Spinal cord (tissue), 10 donors: ENCODE data around the gene CPE. TPM values are rescaled to one million over a fixed set of nuclear protein-coding genes. Genes with fewer than 3 reads are reported as not detected.
"Not testable (repeated sequence)": the region's sequence is repeated elsewhere in the genome, so short reads cannot be mapped to it uniquely, and the experiment has no call there.

Source experiments
- DNase-seq, 6 donors: peaks; one replicate each; pipeline versions ENCODE4 v3.0.0 to v3.0.0-alpha.2; 2013 to 2015; ENCODE audit warnings: low spot score in 6 of 6, low read depth in 4 of 6
- H3K27ac ChIP-seq: one replicate; pipeline ENCODE4 v1.5.1; 2013; ENCODE audit warnings: low read depth, low read length, control low read depth
- H3K27me3 ChIP-seq: one replicate; pipeline ENCODE4 v1.6.1; 2013; ENCODE audit warnings: low read length; ENCODE audit not compliant: control insufficient read depth, insufficient read depth
- H3K36me3 ChIP-seq: one replicate; pipeline ENCODE4 v1.6.1; 2013; ENCODE audit warnings: low read length; ENCODE audit not compliant: control insufficient read depth, insufficient read depth
- H3K4me1 ChIP-seq: one replicate; pipeline ENCODE4 v1.6.1; 2013; ENCODE audit warnings: low read length; ENCODE audit not compliant: control insufficient read depth, insufficient read depth
- H3K4me3 ChIP-seq: one replicate; pipeline ENCODE4 v1.5.1; 2013; ENCODE audit warnings: low read depth, low read length, control low read depth
- H3K9me3 ChIP-seq: one replicate; pipeline ENCODE4 v1.6.1; 2013; ENCODE audit warnings: low read length; ENCODE audit not compliant: control insufficient read depth, insufficient read depth
- WGBS: methylation state at CpG from one replicate; pipeline ENCODE4 v1.1.5; 2013; ENCODE audit warnings: missing lambda C conversion rate; ENCODE audit not compliant: insufficient coverage; 5-methylcytosine and 5-hydroxymethylcytosine counted together
- polyA plus RNA-seq, 2 donors: library from polyadenylated mRNA; unstranded; fragments of 120-200 nt; gene quantifications; one replicate each; pipeline ENCODE4 v1.2.1, GENCODE V29; 2013; ENCODE audit not compliant: insufficient read length in 2 of 2
- total RNA-seq, 2 donors: library from RNA; depleted of rRNA in 1 of 2; stranded (reverse); fragments of 120-200 nt in 1 of 2; fragments of >200 nt in 1 of 2; gene quantifications; one replicate each; pipeline versions ENCODE4 v1.2.3 to v1.2.4, GENCODE V29; 2013 to 2014
- donor health status: healthy.

Gene CPE
- total and polyA plus RNA-seq, 4 donors, result 500 to 629 (median 586) TPM

DNA sequence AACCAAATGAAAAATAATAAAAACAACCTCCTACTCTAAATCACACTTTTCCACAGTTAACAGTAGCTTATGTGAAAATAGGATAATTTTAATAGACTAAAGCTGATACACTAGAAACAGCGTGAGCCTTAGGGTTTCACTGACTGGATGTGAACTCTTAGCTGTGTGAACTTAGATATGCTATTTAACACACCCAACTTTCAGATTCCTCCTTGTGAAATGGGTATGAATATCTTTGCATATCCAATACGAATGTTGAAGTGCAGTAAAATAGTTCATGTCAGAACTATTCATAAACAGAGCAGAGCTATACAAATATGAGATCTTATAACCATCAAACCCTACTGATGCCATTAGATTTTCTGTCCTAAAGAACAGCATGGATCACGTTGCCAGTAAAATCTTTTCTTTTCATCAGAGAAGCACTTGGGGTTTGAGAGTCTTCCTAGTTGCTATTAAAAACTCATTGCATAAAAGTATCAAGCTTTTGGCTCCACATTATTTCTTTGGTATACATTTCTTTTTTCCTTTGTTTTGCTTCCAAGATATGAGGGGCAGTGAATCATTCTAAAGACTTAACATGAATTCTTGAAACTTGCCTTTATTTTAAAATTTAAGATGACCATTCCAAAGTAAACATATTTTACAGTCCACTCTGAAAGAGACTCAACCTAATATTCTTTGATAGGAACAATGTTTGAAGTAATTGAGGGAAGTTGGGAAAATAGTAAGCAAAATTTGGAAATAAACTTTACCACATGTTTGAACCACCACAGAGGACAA lies 102.4 kb downstream of the CPE start:
- H3K36me3 ChIP-seq, result no peaks in the 10 kb centered on the region
- H3K27me3 ChIP-seq, result no peaks in the 10 kb centered on the region
- H3K4me3 ChIP-seq, result no peak overlapping the region
- no CpG with 5 or more reads among the region's 3 CpGs for WGBS
- no peak overlapping the region for H3K27ac ChIP-seq
- no peak for DNase-seq
- no peaks in the 10 kb centered on the region for H3K9me3 ChIP-seq
- H3K4me1 ChIP-seq, result no peaks in the 10 kb centered on the region

GRCh38 chr4:165489786-165490185 lies 111.0 kb downstream of the CPE start:
- no CpG with 5 or more reads among the region's 1 CpG for WGBS
- Histone ChIP-seq H3K9me3 (no peaks in the 10 kb centered on the region), H3K27me3 (no peaks in the 10 kb centered on the region), H3K4me1 (no peaks in the 10 kb centered on the region), H3K27ac (no peak overlapping the region), H3K36me3 (peaks cover 3% of the 10 kb centered on the region), H3K4me3 (no peak overlapping the region)
- peak in 1 of 6 donors; percentile 37 for DNase-seq

DNA sequence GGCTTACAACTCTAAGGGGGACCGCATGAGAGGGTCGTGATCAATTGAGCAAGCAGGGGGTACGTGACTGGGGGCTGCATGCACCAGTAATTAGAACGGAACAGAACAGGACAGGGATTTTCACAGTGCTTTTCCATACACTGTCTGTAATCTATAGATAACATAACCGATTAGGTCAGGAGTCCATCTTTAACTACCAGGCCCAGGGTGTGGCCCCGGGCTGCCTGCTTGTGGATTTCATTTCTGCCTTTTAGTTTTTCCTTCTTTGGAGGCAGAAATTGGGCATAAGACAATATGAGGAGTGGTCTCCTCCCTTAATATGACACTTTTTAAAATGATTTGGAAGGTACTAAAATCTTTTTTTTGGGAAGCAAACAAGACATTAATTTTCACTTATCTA lies 113.8 kb downstream of the CPE start:
- WGBS, result 72% methylated on average over 2 of the region's 6 CpGs

DNA sequence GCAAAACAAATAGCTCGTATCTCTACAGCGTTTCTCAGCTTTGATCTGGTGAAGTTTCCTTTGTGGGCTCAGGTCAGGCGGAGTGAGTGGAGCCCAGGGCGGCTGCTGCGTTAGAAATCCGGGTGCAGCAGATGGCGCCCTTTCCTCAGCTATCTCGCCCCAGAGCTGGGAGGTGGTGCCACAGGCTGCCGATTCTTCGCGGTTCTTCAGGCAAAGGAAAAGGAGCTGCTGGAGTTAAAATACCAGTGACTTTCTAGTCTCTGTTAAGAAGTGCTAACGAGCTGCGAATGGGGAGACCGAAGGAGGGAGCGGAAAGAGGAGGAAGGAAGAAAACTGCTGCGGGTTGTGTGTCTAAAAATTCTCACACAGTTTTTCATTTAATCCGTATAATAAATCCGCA lies 114.6 kb downstream of the CPE start:
- DNase-seq, result peak in 5 of 6 donors; percentile 33 to 88 (median 48)
- no peaks in the 10 kb centered on the region for H3K4me1 ChIP-seq
- no peaks in the 10 kb centered on the region for H3K27me3 ChIP-seq
- H3K27ac ChIP-seq, result no peak overlapping the region
- H3K9me3 ChIP-seq, result no peaks in the 10 kb centered on the region
- 20% methylated on average over 11 of the region's 18 CpGs for WGBS
- H3K36me3 ChIP-seq, result peaks cover 3% of the 10 kb centered on the region
- H3K4me3 ChIP-seq, result no peak overlapping the region

More for the DNA sequence above, 113.8 kb downstream of the CPE start:
- not testable (repeated sequence) for H3K27me3 ChIP-seq, H3K4me1 ChIP-seq, DNase-seq, H3K9me3 ChIP-seq, H3K36me3 ChIP-seq, H3K4me3 ChIP-seq, H3K27ac ChIP-seq

DNA sequence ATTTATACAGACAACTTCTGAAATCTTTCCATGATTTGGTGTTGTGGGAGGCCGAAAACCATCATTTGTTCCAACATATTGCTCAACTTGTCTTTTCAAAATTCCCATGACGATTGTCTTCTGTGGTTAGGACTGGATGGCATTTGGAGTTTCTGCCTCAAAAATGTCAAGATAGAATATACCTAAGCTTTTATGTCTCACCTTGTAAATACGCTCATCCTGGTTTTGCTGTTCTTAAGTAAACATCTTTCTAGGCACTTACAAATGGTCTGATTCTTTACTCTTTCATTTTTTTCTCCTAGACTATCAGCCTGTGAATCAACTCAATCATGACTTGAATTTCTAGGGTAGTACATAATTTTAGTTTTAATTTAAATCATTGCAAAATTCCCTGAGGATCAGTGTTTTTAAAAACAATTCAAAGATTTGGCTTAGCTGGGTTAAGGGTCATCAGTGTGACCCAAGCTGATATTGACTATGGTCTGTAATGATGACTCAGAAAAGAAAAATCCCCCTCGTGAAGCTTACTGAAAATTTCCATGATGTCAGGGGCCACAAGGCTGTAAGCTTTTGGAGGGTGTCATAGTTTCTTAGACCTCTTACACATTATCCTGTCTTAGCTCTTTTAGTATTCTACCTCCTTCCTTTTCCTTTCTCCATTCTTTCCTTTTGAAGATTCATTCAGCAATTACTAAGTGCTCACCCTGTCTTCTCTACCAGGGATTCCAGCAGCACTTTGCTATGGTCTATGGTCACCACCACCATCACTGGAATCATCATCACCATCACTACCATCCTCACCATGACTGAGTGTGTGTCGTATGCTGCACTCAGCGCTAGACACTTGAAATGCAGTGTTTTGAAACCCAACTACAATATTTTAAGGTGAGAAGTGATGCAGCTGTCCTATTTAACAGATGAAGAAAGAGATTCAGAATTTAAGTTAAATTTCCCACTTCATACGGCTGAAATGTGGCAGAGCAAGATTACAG lies 124.4 kb downstream of the CPE start:
- Histone ChIP-seq H3K4me1 (no peaks in the 10 kb centered on the region), H3K4me3 (no peak overlapping the region), H3K36me3 (peaks cover 5% of the 10 kb centered on the region), H3K27me3 (no peaks in the 10 kb centered on the region), H3K9me3 (no peaks in the 10 kb centered on the region), H3K27ac (no peak overlapping the region)
- WGBS, result no CpG with 5 or more reads among the region's 7 CpGs
- no peak for DNase-seq

DNA sequence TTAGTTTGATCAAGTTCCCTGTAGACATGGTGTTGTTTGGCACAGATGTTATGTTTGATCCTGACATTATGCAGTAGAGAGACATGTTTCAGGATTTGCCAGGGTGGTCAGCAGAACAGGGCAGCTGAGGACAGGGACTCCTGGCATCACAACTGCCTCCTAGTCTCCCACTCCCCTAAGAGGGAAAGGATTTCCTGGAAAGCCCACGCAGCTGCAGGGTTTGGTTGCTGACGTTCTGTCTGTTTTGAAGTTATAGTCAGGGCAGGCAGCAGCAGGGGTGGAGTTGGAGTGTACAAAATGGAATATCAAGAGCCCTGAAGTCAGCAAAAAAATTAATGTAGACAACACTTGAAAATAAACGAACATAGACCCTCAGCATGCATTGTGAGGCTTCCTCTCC lies 125.4 kb downstream of the CPE start:
- H3K36me3 ChIP-seq, result peaks cover 5% of the 10 kb centered on the region
- peak in 1 of 6 donors; percentile 17 for DNase-seq
- H3K27ac ChIP-seq, result no peak overlapping the region
- no peaks in the 10 kb centered on the region for H3K27me3 ChIP-seq
- H3K4me1 ChIP-seq, result no peaks in the 10 kb centered on the region
- WGBS, result 83% methylated on average over 2 of the region's 3 CpGs
- no peaks in the 10 kb centered on the region for H3K9me3 ChIP-seq
- H3K4me3 ChIP-seq, result no peak overlapping the region

GRCh38 chr4:165505958-165506837 lies 127.4 kb downstream of the CPE start:
- Histone ChIP-seq H3K27me3 (no peaks in the 10 kb centered on the region), H3K36me3 (no peaks in the 10 kb centered on the region), H3K4me1 (no peaks in the 10 kb centered on the region), H3K4me3 (no peak overlapping the region), H3K9me3 (no peaks in the 10 kb centered on the region), H3K27ac (no peak overlapping the region)
- 81% methylated on average over 2 of the region's 7 CpGs for WGBS
- DNase-seq, result no peak

DNA sequence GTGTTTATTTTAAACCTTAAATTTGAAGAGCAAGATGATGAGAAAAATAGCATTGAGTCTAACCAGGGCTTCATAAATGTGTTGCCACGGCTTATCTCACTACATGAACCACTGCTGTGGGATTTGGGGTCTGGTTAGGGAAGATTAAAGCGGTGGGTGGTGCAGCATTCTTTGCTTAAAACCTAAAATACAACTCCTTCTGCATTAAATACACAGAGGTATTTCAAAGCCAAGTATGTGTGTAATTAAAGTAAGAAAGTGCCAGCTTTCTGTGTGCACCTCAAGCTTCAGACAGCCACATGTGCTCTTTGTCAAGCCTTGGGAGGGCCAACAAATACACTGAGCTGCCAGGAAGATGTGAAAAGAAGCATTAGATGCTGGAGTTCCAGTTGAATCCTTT lies 128.0 kb downstream of the CPE start:
- Histone ChIP-seq H3K4me3 (no peak overlapping the region), H3K27ac (no peak overlapping the region), H3K27me3 (no peaks in the 10 kb centered on the region), H3K4me1 (no peaks in the 10 kb centered on the region), H3K36me3 (no peaks in the 10 kb centered on the region), H3K9me3 (no peaks in the 10 kb centered on the region)
- peak in 2 of 6 donors; percentile 44 to 61 for DNase-seq
- no CpG with 5 or more reads among the region's 2 CpGs for WGBS

DNA sequence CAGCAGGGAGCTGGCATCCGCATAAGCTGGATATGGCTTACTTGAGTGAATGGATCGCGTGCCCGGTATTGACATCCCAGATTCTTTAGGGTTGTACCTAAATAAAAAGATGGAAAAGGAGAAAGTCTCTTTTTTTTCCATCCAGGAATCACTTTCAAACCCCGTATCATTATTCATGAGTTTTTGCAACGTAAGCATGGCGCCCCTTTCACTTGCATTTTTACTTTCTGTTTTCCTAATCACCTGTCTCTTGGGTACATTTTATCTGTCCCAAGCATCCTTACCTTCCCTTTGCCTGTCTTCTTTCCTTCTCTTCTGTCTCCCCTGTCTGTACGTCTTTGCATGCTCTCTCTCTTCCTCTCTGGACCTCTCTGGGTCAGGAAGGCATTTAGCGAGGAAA lies 128.6 kb downstream of the CPE start:
- no peak overlapping the region for H3K27ac ChIP-seq

More for the DNA sequence above, 128.6 kb downstream of the CPE start:
- Histone ChIP-seq H3K4me3 (no peak overlapping the region), H3K4me1 (no peaks in the 10 kb centered on the region), H3K9me3 (no peaks in the 10 kb centered on the region), H3K27me3 (no peaks in the 10 kb centered on the region), H3K36me3 (no peaks in the 10 kb centered on the region)
- 78% methylated on average over 5 of the region's 9 CpGs for WGBS
- no peak for DNase-seq
